ENCODE data around the gene DNAH10.
"Not testable (repeated sequence)": the region's sequence is repeated elsewhere in the genome, so short reads cannot be mapped to it uniquely, and the experiment has no call there.

DNAH10 gene

DNA sequence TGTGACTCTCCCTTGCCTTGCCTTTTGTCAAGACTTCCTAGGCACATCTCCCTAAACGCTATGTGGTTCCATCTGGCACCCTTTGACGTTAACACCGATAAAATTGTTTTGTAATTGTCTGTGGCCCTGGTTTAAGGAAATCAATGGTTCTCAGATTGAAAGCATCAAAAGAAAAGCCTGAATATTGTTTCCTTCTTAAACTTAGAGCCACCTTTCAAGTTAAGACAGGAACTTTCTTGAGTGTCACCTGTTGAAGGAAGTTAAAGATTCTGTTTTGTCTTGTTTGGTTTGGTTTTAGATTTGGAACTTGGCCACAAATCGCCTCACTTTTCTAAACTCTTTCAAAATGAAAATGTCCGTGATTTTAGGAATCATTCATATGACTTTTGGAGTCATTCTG lies 14.8 kb upstream of the DNAH10 start:
- DNase-seq = no peak

DNA sequence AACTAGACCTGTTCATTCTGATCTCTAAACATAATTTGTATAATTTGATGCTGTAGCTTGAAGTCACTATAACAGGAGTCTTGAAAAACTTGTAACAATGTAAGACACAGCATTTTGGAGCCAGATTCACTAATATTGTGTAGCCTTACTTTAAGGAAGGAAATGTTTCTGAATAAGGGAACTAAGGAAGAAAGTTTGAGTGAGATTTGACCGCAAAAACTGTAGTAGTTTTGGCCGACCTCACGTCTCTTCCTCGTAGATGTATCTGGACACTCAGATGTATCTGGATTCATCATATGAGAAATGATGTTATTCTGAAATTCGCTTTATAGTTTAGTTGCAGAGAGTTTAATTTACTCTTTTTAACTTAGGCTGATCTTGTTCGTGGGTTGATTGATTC lies 13.9 kb upstream of the DNAH10 start:
- DNase-seq = no peak

DNA sequence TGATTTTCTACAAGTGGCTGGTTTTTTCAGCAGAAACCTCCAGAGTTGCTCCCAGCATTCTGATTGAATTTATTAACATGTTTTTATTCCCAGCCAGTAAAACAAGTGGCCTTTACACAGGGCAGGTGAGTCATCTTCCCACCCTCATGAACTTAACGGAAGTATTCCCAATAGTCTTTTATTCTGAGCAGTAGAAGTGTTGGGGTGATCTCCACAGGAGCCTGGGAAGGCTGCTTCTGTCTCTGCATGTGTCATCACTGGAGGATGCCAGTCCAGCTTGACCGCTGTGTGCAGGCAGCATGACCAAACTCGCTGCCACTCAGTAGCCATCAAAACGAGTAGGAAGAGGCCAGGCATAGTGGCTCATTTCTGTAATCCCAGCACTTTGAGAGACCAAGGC lies 13.4 kb upstream of the DNAH10 start:
- no peak for DNase-seq

DNA sequence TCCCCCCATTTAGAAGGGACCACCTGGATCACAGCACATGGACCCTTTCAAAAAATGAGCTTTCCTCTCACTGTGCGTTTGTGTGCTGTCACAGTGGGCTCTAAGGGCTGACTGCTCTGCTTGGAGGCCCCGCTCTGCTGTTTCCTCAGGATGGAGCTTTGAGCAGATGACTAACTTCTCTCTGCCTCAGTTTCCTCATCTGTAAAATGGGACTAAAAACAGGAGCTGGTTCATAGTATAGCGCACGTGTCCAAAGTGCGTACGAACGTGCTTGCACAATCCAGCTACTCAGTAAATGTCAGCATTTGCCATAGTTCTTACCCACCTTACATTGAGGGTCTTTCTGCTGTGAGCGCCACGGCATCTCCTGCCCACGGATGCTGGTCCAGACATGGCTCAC lies 12.7 kb upstream of the DNAH10 start:
- no peak for DNase-seq

DNA sequence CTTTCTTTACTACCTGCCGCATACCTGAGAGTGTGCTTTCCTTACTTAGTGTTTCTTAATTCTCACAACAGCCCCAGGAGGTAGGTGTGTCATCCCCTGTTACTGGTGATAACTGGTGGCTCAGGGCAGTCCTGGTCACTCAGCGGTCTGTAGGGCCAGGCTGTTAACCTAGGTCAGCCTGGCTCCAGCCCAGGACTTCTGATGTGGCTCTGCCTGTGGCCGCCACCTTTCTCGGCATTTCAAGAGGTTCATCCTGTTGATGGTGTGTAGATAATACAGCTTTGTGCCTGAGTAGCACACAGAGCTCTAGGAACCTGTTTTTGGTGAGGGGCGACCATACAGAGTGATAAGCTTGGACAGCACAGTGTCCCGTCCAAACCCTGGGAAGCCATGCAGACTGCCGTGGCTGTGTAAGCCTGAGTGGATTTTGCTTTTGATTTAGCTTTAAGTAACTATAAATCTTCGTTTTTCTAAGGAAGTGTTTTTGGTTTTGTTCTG lies 11.9 kb upstream of the DNAH10 start:
- DNase-seq = no peak

DNA sequence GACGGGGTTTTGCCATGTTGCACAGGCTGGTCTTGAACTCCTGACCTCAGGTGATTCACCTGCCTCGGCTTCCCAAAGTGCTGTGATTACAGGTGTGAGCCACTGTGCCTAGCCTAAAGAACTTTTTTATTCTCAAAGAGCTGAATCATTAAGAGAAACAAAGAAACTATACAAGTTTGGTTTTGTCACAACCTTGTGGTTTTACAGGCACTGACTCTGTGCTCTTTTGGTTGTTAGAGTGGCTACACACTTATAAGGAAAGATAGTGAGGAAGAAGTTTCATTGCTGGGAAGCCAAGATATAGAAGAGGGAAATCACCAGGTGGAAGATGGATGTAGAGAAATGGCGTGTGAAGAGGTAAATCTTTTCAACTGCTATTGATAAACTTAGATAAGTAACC lies 10.1 kb upstream of the DNAH10 start:
- no peak for DNase-seq

DNA sequence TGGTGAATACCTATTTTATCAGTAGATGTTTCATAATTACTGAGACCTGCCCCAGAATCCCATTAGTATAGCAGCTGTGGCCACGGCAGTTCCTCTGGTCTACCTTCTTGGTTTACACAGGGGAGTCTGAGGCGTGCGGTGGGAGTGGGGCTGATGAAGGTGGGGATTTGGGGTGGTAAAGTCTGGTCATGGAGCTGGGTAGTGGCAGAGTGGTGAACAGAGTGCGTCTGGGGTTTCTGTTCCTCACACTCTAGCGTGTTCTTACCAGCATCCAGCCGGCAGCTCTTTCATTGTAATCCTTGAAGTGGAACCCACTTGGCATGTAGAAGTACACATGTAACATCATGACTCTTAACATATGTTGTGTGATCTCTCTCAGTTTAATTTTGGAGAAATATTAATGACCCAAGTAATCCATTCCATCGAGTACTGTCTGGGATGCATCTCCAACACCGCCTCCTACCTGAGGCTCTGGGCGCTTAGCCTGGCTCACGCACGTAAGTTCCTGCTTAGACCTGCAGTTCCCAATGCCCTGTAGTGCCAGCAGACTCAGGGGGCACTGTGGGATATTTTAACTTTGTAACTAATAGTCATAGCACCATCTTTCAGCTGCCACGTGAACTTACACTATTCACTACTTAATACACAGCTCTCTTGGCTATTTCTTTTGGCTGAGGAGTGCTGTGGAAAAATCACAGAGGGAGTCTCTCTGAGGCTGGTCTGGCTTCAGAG lies 7.9 kb upstream of the DNAH10 start:
- DNase-seq = no peak

DNA sequence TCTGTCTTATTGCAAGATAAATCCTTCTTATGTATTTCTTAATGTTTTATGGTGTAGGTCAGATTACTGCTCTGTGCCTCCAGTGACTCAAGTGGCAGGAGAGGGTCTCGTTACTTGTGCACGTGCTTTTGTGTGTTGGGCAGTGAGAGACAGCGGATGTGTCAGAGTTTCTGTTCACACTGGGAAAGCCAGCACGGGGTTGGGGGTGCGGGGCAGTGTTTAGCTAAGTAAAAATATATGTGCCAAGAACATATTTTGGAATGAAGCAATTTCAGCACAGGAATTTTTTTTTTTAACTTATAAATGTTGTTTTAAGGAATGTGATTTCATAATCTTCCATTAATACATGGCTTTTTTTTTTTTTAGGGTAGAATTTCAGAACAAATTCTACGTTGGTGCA lies 4.5 kb upstream of the DNAH10 start:
- DNase-seq = no peak

DNA sequence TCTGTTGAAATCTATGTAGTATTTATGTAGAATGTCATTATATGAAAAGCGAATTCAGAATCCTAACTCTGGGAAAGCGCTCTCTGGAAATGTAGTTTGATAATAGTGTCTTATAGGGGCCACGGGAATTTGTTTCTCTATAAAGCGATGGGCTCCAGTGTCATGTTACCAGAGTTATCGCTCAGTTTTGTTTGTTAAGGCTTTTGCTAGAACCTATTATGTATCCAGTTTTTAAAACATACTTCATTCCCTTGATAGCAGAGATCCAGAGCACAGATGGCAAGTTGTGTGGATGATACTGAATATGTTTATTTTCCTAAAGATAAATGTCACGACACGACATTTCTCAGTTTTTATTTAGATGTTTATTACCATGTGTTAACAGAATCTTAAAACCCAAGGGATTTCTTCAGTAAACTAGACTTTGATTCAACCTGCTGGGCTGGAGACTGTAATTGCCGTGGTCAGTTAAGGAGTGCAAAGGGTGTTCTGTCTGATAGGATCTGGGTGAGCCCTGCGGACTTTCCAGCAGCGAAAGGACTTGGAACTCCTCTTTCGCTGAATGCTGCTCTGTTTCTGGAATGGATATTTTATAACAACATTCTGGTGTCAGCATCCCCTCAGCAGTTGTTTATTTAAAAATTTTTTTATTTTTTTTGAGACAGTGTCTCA lies 1.7 kb upstream of the DNAH10 start:
- DNase-seq = no peak

DNA sequence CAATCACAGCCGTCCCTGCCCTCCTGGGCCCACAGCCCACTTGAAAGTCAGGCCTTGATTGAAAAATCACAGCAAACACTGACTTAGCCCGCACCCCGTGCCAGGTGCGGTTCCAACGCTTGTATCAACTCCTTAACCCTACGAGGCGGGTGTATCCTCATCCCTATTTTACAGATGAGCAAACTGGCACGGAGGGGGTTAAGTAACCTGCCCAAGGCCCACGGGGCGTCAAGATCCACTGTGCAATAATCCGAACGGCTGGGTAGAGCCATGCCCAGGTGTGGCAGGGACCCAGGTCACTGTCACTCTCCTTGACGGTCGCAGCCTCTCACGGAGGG lies 583 bp downstream of the DNAH10 start:
- DNase-seq = no peak

DNA sequence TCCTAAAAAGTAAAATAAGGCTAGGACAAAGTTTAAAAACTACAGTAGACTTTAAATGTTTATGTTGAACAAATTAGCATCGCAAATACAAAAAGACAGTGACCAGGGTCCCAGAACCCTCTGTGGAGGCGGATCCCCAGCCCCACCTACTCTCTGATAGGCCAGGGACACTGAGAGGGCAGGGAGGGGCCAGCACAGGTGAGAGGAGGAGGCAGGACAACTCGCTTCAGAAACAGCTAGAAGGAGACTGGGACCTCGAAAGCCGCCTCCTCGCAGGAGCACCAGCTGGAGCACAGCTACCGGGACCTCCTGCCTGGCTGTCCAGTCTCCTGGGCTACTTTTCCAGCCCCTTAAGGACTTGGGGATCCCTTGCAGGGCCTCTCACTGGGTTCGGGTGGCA lies 992 bp downstream of the DNAH10 start:
- DNase-seq = no peak

DNA sequence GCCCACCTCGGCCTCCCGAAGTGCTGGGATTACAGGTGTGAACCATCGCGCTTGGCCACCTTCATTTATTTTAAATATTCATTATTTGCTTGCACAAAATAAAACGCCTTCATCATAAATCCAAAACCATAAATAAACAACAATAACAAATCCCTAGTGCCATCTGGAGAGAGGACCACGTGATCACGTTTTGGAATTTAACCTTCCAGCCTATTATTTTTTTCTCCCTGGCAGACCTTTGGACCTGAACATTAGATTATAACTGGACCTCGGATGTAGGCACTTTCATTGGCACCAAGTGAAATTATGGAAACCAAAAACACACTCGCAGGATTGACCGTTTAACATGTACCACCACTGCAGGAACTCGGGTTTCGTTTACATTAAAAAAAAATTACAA lies 2.0 kb downstream of the DNAH10 start:
- DNase-seq = no peak

DNA sequence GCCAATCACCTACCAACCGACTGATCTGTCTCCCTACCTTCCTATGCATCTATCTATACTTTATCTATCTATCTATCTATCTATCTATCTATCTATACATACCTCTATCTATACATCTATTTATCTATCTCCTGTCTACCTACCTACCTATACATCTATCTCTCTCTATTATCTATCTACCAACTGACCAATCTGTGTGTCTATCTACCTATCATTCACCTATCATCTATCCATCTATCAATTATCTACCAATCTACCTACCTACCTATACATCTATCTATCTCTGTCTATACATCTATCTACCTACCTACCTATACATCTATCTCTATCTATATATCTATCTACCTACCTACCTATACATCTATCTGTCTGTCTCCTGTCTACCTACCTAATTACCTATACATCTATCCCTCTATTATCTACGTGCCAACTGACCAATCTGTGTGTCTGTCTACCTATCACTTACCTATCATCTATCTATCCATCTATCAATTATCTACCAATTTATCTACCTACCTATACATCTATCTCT lies 3.5 kb downstream of the DNAH10 start:
- DNase-seq = no peak

DNA sequence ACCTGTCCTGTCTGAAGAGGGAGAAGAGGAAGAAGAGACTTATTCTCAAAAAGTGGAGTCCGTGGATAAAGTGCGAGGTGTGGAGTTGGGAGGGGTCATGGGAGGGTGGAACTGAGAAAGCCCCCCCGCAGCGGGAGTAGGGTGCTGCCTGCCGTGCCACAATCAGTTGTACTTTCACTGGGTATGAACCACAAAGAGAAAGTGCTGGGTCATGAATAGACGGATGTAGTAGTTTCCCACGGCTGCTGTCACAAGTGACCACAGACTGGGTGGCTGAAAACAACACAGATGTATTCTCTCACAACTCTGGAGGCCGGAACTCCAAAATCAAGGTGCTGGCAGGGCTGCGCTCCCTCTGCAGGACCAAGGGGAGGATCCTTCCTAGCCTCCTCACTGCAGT lies 5.5 kb downstream of the DNAH10 start:
- no peak for DNase-seq

DNA sequence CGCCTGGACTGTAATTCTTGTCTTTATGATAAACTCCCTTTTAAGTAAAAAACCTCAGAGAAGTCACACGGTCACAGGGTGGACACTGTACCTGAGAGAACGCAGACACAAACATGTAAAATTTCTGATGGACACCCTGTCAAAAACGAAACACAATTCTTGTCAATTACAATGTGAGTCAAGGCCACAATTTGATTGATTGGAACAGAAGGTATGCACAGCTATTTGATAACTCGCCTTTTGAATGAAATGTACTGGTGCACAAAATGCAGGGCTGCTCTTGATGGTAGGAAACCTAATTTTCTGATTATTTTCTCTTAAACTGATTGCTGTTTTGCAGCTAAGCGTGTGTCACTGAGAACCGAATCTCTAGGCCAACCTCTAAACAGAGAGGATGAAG lies 9.2 kb downstream of the DNAH10 start:
- DNase-seq = no peak

DNA sequence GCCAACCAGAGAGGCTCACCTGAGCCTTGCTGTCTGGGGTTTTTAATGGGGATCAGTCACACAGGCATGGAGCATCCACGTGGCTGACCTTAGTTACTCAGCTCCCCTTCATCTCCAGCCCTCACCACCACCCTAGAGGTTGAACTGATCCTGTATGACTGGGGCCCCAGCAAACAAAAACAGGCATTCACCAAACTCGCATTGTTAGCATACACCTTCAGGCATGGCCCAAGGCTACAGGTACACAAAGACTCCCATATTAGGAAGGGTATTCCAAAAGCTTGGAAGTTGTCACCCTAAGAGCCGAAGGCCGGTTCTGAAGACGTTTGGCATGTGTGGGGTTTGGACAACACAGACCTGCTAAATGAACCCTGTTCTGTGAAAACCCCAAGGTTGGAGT lies 10.0 kb downstream of the DNAH10 start:
- no peak for DNase-seq

DNA sequence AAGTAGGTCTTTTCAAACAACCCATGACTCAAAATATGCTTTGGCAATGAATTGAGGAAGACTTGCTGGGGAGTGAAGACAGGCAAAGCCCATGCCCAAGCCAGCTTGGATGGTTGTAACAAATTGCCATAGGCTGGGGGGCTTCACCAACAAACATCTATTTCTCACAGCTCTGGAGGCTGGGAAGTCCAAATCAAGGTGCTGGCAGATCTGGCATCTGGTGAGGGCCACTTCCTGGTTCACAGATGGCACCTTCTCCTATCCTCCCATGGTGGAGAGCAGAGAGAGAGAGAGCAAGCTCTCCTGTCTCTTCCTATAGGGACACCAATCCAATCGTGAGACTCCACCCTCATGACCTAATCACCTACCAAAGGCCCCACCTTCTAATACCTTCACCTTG lies 11.3 kb downstream of the DNAH10 start:
- no peak for DNase-seq

DNA sequence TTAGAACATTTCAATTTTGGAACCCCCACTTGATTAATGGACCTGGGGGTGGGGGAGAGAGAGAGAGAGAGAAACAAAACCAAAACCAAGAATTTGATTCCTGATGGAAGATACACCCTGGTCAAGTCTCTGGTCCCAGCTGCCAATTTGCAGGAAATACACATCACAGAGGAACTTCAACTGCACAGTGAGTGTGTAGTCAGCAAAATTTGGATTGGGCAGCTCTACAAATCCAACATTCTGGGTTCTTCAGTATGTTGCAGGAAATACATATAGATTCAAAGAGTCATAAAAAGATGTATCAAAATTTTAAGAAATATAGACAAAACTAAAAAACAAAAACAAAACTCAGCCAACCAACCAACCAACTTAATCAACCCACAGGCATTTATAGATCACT lies 17.4 kb downstream of the DNAH10 start:
- no peak for DNase-seq

DNA sequence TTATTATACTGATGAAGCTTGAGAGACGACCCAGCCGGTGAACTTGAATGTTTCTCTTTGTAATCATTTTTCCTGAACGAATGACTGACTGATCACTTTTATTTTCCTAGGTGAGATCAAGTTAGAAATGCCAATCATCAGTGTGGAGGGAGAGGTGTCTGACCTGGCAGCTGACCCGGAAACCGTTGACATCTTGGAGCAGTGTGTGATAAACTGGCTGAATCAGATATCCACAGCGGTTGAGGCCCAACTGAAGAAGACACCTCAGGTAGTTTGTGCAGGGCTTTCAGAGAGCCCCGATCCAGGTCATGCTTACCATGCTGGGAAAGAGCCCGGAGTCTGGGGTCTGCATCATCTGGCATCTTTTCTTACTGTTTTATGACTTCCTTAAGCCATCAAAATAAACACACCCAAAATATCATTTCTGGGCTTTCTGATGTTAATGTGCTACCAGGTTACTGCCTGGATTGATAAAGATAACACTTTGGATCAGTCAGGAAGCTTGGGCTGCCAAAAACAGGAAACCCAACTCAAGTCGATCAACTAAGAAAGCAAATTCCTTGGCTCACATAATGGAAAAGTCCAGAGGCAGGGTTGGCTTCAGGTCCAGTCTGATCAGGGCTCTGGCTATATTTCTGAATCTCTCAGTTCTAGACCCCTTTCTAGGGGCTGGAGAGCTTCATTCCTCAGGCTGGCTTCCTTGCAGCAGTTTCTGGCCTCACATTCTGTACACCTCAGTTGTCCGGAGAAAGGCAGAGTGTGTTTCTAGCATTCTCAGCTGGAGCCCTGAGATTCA lies 21.1 kb downstream of the DNAH10 start:
- DNase-seq = no peak

DNA sequence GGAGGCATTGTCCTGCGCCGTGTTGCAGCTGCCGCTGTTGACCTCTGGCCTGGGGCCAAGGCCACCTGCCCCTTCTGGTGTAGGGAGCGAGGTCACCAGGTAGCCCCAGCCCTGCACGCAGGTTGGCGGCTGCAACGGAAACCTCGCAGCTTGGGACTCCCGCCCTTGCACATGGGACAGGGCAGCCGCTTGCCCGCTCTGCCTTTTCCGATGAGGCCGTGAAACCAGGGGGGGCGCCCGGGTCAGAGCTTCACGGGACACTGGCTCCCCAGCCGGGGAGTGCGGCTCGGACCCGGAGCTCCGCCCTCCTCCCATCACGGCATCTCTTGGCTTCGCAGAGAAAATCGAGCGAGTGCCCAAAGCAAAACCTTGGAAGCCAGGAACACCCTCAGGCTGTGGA lies 25.4 kb downstream of the DNAH10 start:
- DNase-seq = no peak

DNA sequence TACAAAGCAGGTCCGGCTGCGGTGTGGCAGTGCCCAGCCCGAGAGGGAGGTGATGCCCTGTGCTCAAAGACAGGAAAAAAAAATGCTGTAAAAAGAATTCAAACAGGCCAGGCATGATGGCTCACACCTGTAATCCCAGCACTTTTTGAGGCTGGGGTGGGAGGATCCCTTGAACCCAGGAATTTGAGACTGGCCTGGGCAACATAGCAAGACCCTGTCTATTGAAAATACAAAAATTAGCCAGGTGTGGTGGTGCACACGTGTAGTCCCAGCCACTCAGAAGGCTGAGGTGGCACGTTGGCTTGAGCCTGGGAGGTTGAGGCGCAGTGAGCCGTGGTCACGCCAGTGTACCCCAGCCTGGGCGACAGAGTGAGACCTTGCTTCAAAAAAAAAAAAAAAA lies 26.4 kb downstream of the DNAH10 start:
- DNase-seq = no peak

DNA sequence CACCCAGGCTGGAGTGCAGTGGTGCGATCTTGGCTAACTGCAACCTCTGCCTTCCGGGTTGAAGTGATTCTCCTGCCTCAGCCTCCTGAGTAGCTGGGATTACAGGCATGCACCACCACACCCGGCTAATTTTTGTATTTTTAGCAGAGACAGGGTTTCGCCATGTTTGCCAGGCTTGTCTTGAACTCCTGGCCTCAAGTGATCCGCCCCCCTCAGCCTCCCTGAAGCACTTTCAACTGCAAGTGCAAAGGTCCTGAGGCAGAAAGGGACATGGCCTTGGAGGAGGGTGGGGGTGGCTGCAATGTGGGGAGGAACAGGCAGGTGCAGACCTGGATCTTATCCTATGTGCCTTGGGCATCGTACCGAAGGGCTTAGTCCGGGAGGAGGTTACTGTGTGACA lies 27.3 kb downstream of the DNAH10 start:
- DNase-seq = not testable (repeated sequence)

DNA sequence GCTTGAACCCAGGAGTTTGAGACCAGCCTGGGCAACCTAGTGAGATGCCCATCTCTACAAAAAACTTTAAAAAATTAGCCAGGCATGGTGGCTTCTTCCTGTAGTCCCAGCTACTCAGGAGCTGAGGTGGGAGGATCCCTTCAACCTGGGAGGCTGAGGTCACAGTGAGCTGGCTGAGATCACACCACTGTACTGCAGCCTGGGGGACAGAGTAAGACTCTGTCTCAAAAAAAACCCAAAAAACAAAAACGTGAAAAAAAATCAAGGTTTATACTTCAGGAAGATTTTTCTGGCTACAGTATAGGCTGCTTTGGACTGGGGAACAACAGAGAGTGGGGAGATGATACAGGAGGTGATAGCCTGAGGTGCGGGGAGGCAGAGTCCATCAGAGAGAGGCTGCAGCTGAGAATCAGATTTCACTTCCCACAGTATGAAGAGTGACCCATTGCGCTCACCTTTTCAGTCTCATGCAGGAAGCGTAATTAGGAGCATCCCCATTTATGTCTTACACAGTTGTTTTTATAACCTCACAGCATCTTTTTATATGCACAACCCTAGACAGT lies 28.9 kb downstream of the DNAH10 start:
- DNase-seq = no peak

DNA sequence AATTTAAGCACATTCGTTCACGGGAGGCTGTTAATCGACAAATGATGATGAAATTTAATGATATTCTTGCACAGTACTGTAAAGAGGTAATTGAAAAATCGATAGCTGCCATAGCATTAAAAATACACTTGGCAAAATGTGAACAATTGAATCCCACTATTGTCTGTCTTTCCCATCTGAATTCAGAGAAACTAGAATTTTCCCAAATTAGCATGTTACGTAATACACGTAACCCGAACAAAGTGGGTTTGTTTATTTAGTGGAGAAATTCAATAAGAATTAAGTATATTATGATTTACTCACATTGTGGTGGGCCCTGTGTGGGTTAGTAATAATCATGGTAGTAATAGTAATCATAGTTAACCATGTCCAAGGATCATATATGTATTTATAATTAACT lies 31.9 kb downstream of the DNAH10 start:
- no peak for DNase-seq
